Activated naive CD8-positive, alpha-beta T cell (primary cell): ENCODE measurements around the gene BRI3BP.
"Not testable (repeated sequence)": the region's sequence is repeated elsewhere in the genome, so short reads cannot be mapped to it uniquely, and the experiment has no call there.

Source experiments
- H3K27ac Mint-ChIP-seq: one replicate; pipeline ENCODE4 v1.8.0; 2021; ENCODE audit warnings: mixed read lengths
- H3K27me3 Mint-ChIP-seq: one replicate; pipeline ENCODE4 v1.8.0; 2021; ENCODE audit warnings: mixed read lengths
- H3K36me3 Mint-ChIP-seq: one replicate; pipeline ENCODE4 v1.8.0; 2021; ENCODE audit warnings: mixed read lengths
- H3K4me1 Mint-ChIP-seq: one replicate; pipeline ENCODE4 v1.8.0; 2021; ENCODE audit warnings: low read depth, mixed read lengths
- H3K4me3 Mint-ChIP-seq: one replicate; pipeline ENCODE4 v1.8.0; 2021; ENCODE audit warnings: mild to moderate bottlenecking, mixed read lengths
- H3K9me3 Mint-ChIP-seq: one replicate; pipeline ENCODE4 v1.8.0; 2021; ENCODE audit warnings: low read depth, mixed read lengths

The BRI3BP gene

DNA sequence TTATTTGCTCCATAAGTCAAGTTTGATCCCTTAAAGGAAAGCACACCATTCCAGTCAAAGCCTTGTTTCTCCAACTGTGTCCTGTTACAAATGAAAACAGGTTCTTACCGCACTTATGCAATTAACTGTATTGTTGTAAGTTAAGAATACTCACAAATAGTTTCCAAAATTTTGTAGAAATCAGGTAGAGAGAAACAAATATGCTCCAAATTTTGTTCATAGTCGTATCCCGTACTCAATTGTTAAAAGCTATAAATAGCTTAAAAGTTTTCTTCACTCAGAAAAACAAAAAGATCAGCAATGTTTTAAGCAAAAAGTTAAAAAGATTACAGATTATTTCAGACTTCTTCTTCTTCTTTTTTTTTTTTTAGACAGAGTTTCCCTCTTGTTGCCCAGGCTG, 67.8 kb downstream of the BRI3BP start:
- Mint-ChIP-seq H3K4me3 (no peak overlapping the region), H3K9me3 (no peaks in the 10 kb centered on the region), H3K27ac (no peak overlapping the region), H3K36me3 (no peaks in the 10 kb centered on the region), H3K27me3 (peaks cover 5% of the 10 kb centered on the region), H3K4me1 (peaks cover 8% of the 10 kb centered on the region)

DNA sequence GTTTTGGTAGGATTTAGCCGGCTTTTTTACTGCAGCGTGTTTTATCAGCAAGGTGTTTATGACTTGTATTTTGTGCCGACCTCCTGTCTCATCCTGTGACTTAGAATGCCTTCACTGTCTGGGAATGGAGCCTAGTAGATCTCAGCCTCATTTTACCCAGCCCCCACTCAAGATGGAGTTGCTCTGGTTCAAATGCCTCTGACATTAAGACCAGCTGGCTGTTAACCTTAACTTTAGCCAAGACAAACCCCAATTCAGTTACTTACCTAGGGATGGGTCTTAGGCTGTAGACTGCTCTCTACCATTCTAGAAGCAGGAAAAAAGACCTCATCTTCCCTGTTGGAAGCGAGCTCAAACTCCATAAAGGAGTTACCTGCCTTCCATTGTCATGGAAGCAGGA, 70.1 kb downstream of the BRI3BP start:
- peak overlapping the region; percentile 35 for H3K4me3 Mint-ChIP-seq
- H3K27ac Mint-ChIP-seq, H3K36me3 Mint-ChIP-seq, H3K9me3 Mint-ChIP-seq, H3K27me3 Mint-ChIP-seq: not testable (repeated sequence)
- peaks cover 16% of the 10 kb centered on the region for H3K4me1 Mint-ChIP-seq

DNA sequence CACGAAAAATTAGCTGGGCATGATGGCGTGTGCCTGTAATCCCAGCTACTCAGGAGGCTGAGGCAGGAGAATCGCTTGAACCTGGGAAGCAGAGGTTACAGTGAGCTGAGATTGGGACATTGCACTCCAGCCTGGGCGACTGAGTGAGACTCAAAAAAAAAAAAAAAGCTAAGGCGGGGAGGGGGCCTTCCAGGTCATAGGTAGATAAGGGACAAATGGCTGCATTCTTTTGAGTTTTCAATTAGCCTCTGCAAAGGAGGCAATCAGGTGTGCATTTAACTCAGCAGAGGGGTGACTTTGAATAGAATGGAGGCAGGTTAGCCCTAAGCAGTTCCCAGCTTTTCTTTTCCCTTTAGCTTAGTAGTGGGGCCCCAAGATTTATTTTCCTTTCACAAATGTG, 71.0 kb downstream of the BRI3BP start:
- Mint-ChIP-seq H3K9me3 (no peaks in the 10 kb centered on the region), H3K27ac (no peak overlapping the region), H3K4me1 (peaks cover 16% of the 10 kb centered on the region), H3K4me3 (peak overlapping the region; percentile 88), H3K27me3 (no peaks in the 10 kb centered on the region), H3K36me3 (no peaks in the 10 kb centered on the region)

DNA sequence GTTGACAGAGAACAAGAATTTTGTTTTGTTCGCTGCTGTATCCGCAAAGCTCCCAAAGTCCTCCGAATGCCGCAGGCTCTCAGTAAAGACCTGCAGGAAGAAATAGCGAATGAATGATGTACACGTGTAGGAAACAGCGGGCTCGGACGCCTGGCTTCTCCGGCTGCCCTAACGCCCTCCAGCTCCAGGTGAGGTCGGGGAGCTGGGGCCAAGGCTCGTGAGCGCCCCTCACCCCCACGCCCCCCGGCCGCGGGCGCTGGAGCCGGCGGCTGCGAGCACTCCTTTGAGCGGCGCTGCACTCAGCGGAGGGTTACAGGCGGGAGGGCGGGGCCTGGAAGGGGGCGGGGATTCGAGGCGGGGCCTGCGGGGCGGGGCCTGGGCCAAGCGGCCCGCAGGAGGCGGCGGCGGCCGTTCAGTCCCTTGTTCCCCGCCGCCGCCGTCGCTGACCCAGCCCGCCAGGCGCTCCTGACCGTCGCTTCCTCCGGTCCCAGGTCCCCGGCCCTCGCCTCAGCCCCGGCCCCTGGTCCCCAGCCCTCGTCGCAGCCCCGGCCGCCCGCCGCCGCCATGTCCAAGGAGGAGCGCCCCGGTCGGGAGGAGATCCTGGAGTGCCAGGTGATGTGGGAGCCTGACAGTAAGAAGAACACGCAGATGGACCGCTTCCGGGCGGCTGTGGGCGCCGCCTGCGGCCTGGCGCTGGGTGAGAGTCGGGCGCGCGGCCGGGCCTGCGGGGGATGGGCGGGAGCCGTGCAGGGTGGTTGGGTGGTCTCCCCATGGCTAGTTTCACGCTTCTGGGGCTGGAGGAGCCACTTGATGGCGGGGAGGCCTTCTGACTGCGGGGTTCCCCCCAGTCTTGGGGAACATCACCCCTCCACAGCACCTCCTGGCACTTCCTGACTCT, 71.8 kb downstream of the BRI3BP start, which contains the start of gene AACS:
Gene AACS, plus strand, starts transcription at position 415 of the 898 bp plus-strand sequence. Its CDS starts 150 bp downstream, at position 565.
- H3K36me3 Mint-ChIP-seq: no peaks in the 10 kb centered on the region
- H3K9me3 Mint-ChIP-seq: no peaks in the 10 kb centered on the region
- no peak within 1 kb of the TSS for H3K27ac Mint-ChIP-seq
- H3K4me3 Mint-ChIP-seq: peak within 1 kb of the TSS; percentile 88
- H3K4me1 Mint-ChIP-seq: peaks cover 16% of the 10 kb centered on the region
- H3K27me3 Mint-ChIP-seq: no peaks in the 10 kb centered on the region

DNA sequence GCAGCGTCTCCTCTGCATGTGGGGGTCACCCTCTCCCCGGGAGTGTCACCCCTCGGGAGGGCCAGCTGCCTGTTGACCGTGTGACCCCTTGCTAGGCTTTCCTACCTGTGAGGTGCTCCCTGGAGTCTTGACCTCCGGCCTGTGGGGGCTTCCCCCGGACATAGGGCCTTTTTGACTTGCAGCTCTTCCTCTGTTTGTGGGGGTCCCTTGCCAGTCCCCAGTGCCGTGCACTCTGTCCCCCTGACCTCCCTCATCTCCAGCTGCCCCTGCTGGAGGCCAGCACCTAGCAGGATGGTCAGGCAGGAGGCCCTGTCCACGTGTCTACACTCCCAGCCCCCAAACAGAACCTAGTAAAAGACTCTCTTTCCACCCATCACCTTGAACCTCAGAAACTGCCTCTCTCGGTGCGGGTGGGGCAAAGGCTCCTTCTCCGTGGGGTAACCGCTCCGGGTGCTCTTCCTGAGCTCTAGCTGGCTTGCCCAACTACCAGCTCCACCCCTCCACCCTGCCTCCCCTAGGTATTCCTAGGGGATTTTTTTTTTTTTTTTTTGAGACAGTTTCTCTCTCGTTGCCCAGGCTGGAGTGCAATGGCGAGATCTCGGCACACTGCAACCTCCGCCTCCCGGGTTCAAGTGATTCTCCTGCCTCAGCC, 72.6 kb downstream of the BRI3BP start:
- Mint-ChIP-seq H3K27me3 (no peaks in the 10 kb centered on the region), H3K4me1 (peaks cover 16% of the 10 kb centered on the region), H3K27ac (no peak overlapping the region), H3K9me3 (no peaks in the 10 kb centered on the region), H3K4me3 (peak overlapping the region; percentile 86), H3K36me3 (no peaks in the 10 kb centered on the region)

DNA sequence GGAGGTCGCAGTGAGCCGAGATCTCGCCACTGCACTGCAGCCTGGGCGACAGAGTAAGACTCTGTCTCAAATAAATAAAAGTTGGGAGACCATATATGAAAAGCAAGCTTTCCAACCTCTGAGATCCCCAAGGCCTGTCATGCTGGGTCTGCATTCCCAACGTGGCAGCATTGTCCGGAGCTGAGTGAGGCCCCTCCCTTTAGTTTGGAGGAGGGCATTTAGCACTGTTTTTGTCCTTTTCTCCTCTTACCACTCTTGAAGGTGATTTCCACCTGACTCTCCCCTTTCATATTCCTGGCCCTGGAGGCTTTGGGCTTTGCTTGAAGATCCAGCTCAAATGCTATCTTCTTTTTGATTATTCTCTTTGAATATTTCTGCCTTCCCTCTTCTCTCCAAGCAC, 74.9 kb downstream of the BRI3BP start:
- H3K36me3 Mint-ChIP-seq: peaks cover 3% of the 10 kb centered on the region
- no peaks in the 10 kb centered on the region for H3K9me3 Mint-ChIP-seq
- H3K27ac Mint-ChIP-seq: no peak overlapping the region
- no peaks in the 10 kb centered on the region for H3K27me3 Mint-ChIP-seq
- no peak overlapping the region for H3K4me3 Mint-ChIP-seq
- peaks cover 16% of the 10 kb centered on the region for H3K4me1 Mint-ChIP-seq

DNA sequence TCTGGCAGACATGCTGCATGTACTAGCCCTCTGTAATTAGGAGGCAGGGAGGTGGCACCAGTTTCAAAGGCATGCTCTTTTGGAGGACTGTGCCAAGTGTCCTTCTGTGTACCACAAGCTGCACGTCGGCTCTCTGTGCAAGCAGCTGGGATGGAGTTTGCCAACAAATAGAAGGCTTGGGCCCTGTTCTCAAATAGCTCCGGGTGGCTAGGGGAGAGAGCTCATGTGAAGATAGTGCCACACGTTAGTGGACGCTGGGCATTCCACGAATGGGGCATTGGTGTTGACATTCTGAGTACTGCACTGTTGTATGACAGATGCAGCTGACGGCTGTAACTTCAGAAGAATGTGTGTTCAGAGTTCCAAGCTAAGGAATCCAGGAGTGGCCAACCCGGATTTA, 76.2 kb downstream of the BRI3BP start:
- H3K36me3 Mint-ChIP-seq: peaks cover 3% of the 10 kb centered on the region
- no peak overlapping the region for H3K4me3 Mint-ChIP-seq
- no peaks in the 10 kb centered on the region for H3K9me3 Mint-ChIP-seq

DNA sequence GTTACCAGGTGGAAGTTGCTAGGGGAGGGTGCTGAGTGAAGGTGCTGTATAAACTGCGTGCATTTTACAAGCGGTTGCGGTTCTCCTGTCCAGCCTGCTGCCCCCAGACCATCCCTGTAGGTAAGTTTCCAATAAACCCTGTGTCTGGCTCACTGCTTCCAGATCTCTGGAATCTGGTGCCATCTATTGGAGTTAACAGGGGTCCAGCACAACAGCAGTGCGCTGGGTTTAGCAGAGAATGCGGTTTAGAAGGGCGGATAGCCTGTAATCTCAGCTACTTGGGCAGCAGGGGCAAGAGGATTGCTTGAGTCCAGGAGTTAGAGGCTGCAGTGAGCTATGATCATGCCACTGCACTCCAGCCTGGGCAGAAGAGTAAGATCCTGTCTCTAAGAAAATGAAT, 76.7 kb downstream of the BRI3BP start:
- H3K9me3 Mint-ChIP-seq: no peaks in the 10 kb centered on the region
- H3K36me3 Mint-ChIP-seq: peaks cover 3% of the 10 kb centered on the region
- H3K4me1 Mint-ChIP-seq: peaks cover 12% of the 10 kb centered on the region
- no peak overlapping the region for H3K4me3 Mint-ChIP-seq
- H3K27me3 Mint-ChIP-seq: no peaks in the 10 kb centered on the region
- H3K27ac Mint-ChIP-seq: no peak overlapping the region

More for the DNA sequence above, 76.2 kb downstream of the BRI3BP start:
- H3K4me1 Mint-ChIP-seq: peaks cover 15% of the 10 kb centered on the region
- H3K27ac Mint-ChIP-seq: no peak overlapping the region
- no peaks in the 10 kb centered on the region for H3K27me3 Mint-ChIP-seq

DNA sequence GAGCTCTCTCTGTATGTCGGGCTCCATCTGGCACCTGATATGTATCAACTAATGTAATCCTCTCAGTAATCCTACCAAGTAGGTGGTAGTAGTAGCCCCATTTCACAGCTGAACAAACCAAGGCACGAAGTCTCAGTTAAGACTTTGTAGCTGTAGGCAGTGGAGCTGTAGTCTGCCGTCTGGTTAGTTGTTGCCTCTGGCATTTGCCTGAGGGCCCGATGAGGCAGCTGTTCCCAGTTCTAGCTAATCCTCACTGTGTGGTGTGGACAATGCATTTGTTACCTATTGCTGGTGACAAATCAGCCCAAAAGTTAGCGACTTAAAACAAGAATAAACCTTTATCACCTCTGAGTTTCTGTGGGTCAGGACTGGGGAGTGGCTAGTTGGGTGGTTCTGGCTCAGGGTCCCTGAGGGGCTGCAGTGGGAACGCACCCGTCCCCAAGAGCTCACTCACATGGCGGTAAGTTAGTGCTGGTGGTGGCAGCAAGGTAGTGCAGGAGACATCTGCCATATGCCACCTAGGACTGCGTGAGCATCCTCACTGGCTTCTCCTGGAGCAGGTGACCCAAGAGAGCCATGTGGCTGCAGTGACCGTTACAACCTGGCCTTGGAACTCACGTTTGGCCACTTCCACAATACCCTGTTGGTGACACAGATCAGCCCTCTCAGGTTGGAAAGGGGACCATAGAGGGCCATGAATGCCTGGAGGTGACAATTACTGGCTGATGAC, 77.4 kb downstream of the BRI3BP start:
- Mint-ChIP-seq H3K4me1 (peaks cover 12% of the 10 kb centered on the region), H3K36me3 (peaks cover 3% of the 10 kb centered on the region), H3K4me3 (no peak overlapping the region), H3K27ac (no peak overlapping the region), H3K9me3 (no peaks in the 10 kb centered on the region), H3K27me3 (no peaks in the 10 kb centered on the region)

DNA sequence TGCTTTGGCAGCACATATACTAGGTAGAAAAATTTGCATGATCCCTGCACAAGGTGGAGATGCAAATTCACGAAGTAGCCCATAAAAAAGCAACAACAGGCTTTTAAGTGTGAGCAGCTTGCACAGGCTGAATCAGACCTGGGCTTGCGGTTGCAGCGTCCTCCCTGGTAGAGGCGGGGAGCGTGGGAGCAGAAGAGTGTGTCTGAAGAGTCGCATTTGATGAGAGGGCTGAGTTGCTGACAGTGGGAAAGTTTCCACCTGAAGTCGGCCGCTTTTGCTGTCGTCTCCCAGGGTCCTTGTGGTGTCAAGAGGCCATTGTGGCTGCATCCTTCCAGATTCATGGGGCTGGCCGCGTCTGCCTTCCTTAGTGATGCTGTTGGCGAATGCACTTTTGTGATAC, 78.0 kb downstream of the BRI3BP start:
- Mint-ChIP-seq H3K9me3 (no peaks in the 10 kb centered on the region), H3K36me3 (peaks cover 9% of the 10 kb centered on the region), H3K4me1 (peaks cover 9% of the 10 kb centered on the region), H3K27ac (no peak overlapping the region), H3K4me3 (no peak overlapping the region), H3K27me3 (no peaks in the 10 kb centered on the region)

DNA sequence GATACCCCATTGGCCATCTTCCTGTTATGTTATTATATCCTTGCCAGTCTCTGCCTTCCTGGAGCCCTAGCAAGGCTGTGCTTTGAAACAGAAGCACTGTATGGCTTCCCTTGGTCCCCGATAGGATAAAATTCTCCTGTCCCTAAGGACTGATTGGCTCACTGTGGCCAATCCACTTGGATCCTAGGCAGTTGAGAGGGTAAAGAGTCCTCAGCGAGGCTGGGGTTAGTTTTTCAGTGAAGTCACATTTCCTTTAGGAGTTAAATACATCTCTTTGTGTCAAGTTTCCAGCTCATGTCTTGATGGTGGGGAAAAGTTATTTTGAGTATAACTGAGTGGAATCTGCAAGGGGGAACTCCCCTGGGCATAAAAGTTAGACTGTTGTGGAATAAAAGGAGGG, 79.1 kb downstream of the BRI3BP start:
- H3K36me3 Mint-ChIP-seq: peaks cover 12% of the 10 kb centered on the region
- no peaks in the 10 kb centered on the region for H3K27me3 Mint-ChIP-seq

DNA sequence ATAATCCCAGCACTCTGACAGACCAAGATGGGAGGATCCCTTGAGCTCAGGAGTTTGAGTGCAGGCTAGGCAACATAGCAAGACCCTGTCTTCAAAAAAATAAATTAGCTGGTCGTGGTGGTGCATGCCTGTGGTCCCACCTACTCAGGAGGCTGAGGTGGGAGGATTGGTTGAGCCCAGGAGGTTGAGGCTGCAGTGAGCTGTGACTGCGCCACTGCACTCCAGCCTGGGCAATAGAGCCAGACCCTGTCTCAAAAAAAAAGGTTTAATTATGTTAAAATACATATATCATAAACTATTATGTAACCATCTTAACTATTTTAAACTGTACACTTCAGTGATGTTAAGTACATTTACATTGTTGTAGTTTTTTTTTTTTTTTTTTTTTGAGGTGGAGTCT, 80.8 kb downstream of the BRI3BP start:
- H3K27me3 Mint-ChIP-seq, H3K4me3 Mint-ChIP-seq, H3K9me3 Mint-ChIP-seq, H3K27ac Mint-ChIP-seq, H3K4me1 Mint-ChIP-seq: not testable (repeated sequence)
- peaks cover 12% of the 10 kb centered on the region for H3K36me3 Mint-ChIP-seq

More for the DNA sequence above, 79.1 kb downstream of the BRI3BP start:
- H3K9me3 Mint-ChIP-seq: no peaks in the 10 kb centered on the region
- peaks cover 3% of the 10 kb centered on the region for H3K4me1 Mint-ChIP-seq
- H3K4me3 Mint-ChIP-seq: no peak overlapping the region
- H3K27ac Mint-ChIP-seq: no peak overlapping the region

DNA sequence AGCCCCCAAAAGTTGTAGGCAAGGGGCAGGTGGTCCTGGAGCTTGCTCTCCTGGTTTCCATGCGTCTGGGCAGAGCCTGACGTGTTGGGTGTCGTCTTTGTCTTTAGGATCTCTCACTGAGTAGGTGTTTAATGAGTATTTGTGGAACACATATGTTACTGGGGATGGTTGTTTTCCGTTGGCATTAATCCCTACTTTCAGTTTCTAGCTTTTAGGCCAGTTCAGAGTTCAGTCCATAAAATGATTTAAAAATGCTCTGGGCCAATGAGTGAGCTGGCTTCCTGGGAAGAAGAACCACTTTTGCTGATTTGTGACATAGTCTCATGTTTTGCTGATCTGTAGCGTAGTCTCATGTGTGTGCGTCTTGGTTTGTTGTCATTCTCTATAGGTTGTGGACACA, 82.7 kb downstream of the BRI3BP start:
- Mint-ChIP-seq H3K27ac (no peak overlapping the region), H3K4me3 (no peak overlapping the region), H3K36me3 (peaks cover 12% of the 10 kb centered on the region), H3K9me3 (no peaks in the 10 kb centered on the region), H3K27me3 (no peaks in the 10 kb centered on the region), H3K4me1 (no peaks in the 10 kb centered on the region)

DNA sequence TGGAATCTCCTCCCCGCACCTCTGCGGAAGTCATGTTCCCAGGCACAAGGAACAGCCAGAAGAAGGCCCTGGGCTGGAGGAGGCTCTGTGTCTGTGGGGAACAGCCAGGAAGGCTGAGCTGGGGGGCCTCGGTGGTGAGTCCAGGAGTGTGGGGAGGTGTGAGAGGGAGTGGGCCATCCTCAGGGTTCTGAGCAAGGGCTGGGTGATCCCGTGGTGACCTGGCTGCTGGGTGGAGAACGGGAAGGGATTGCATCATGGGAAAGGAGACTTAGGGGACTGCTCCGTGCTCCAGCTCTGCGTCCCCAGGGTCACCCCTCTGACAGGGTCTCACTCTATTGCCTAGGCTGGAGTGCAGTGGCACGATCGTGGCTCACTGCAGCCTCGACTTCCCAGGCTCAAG, 85.6 kb downstream of the BRI3BP start:
- Mint-ChIP-seq H3K9me3 (no peaks in the 10 kb centered on the region), H3K4me3 (no peak overlapping the region), H3K4me1 (no peaks in the 10 kb centered on the region), H3K36me3 (peaks cover 14% of the 10 kb centered on the region), H3K27me3 (no peaks in the 10 kb centered on the region), H3K27ac (no peak overlapping the region)
